ENCODE results near the gene TNFRSF4. TPM values are rescaled to one million over a fixed set of nuclear protein-coding genes. Genes with fewer than 3 reads are reported as not detected.
"Not testable (repeated sequence)": the region's sequence is repeated elsewhere in the genome, so short reads cannot be mapped to it uniquely, and the experiment has no call there.

TNFRSF4 gene
- polyA plus RNA-seq, 4 donors, result 1.2 to 3.5 (median 3.1) TPM; not detected in 1

- H3K4me1 ChIP-seq (ENCODE audit: control insufficient read depth in 3 of 3, insufficient read depth in 2 of 3, low read depth in 1 of 3, low read length in 2 of 3), result no peaks in the 10 kb centered on the region
- no peaks in the 10 kb centered on the region for H3K9me3 ChIP-seq (ENCODE audit: control insufficient read depth in 2 of 2, insufficient read depth in 1 of 2, low read depth in 1 of 2, low read length in 1 of 2)
- no peak for FAIRE-seq
- H3K4me3 ChIP-seq (ENCODE audit: low read depth in 1 of 3, low read length in 3 of 3), result no peak overlapping the region
- H3K27ac ChIP-seq (ENCODE audit: low read depth in 1 of 3, low read length in 2 of 3), result no peak overlapping the region
- DNase-seq, result no peak
- H3K36me3 ChIP-seq (ENCODE audit: control insufficient read depth in 3 of 3, insufficient read depth in 2 of 3, low read depth in 1 of 3, low read length in 3 of 3), result peaks cover 9 to 89% (median 22%) of the 10 kb centered on the region in 3 donors
- 94 to 96% (median 95%) methylated on average over 26 to 31 of the region's 31 CpGs for WGBS, 3 donors
- H3K27me3 ChIP-seq (ENCODE audit: control insufficient read depth in 3 of 3, insufficient read depth in 3 of 3, low read length in 3 of 3), result no peaks in the 10 kb centered on the region
Measured at GRCh38 chr1:1256956-1257871, 43.3 kb upstream of the TNFRSF4 start.

DNA sequence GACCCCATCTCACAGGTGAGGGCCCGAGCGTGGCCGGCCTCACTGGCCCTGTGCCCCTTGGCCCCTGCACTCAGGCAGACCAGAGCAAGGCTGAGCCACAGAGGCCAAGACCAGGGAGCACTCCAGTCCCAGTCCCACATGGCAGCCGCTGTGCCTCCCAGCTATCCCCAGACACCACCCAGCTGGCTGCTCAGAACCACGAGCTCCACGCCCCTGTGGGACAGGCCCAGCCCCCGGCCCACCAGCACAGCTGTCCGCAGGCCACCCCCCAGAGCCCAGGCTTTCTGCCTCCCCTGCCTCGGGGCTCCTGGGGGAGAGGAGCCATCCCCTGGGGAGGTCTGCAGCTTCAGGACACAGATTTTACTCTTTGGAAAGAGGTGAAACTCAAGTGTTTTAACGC, 41.7 kb upstream of the TNFRSF4 start:
- no peak for FAIRE-seq
- Histone ChIP-seq H3K9me3 (ENCODE audit: control insufficient read depth in 2 of 2, insufficient read depth in 1 of 2, low read depth in 1 of 2, low read length in 1 of 2) (no peaks in the 10 kb centered on the region), H3K36me3 (ENCODE audit: control insufficient read depth in 3 of 3, insufficient read depth in 2 of 3, low read depth in 1 of 3, low read length in 3 of 3) (peaks cover 3 to 82% (median 19%) of the 10 kb centered on the region in 3 donors), H3K27me3 (ENCODE audit: control insufficient read depth in 3 of 3, insufficient read depth in 3 of 3, low read length in 3 of 3) (no peaks in the 10 kb centered on the region), H3K4me3 (ENCODE audit: low read depth in 1 of 3, low read length in 3 of 3) (no peak overlapping the region), H3K27ac (ENCODE audit: low read depth in 1 of 3, low read length in 2 of 3) (no peak overlapping the region), H3K4me1 (ENCODE audit: control insufficient read depth in 3 of 3, insufficient read depth in 2 of 3, low read depth in 1 of 3, low read length in 2 of 3) (no peaks in the 10 kb centered on the region)
- 89 to 94% (median 94%) methylated on average over 10 of the region's 10 CpGs for WGBS, 3 donors
- no peak for DNase-seq

DNA sequence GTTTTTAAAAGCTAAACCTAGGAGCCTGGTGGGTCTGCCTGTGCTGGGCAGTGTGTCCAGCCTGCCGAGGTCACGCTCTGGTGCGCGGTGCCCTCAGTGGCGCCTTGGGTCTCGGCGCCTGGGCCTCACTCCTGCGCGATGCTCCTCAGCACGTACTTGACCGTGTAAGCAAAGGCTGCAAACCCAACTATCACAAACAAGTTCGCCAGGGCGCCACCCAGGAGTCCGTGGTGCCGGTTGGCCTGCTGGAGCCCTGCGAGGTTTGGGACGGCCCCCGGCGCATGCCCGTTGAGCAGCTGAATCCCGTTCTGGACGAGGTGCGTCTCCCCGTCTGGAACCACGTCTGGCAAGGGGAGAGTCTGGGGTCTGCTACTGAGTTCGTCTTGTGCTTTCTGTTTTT, 41.1 kb upstream of the TNFRSF4 start:
- Histone ChIP-seq H3K27ac (ENCODE audit: low read depth in 1 of 3, low read length in 2 of 3) (no peak overlapping the region), H3K4me3 (ENCODE audit: low read depth in 1 of 3, low read length in 3 of 3) (no peak overlapping the region), H3K4me1 (ENCODE audit: control insufficient read depth in 3 of 3, insufficient read depth in 2 of 3, low read depth in 1 of 3, low read length in 2 of 3) (no peaks in the 10 kb centered on the region), H3K27me3 (ENCODE audit: control insufficient read depth in 3 of 3, insufficient read depth in 3 of 3, low read length in 3 of 3) (no peaks in the 10 kb centered on the region), H3K36me3 (ENCODE audit: control insufficient read depth in 3 of 3, insufficient read depth in 2 of 3, low read depth in 1 of 3, low read length in 3 of 3) (peaks cover 3 to 78% (median 19%) of the 10 kb centered on the region in 3 donors), H3K9me3 (ENCODE audit: control insufficient read depth in 2 of 2, insufficient read depth in 1 of 2, low read depth in 1 of 2, low read length in 1 of 2) (no peaks in the 10 kb centered on the region)
- FAIRE-seq, result no peak
- 94 to 95% (median 94%) methylated on average over 26 of the region's 26 CpGs for WGBS, 3 donors
- no peak for DNase-seq

GRCh38 chr1:1254667-1254998, 40.7 kb upstream of the TNFRSF4 start:
- DNase-seq (no peak), FAIRE-seq (no peak)
- Histone ChIP-seq H3K4me3 (ENCODE audit: low read depth in 1 of 3, low read length in 3 of 3) (no peak overlapping the region), H3K4me1 (ENCODE audit: control insufficient read depth in 3 of 3, insufficient read depth in 2 of 3, low read depth in 1 of 3, low read length in 2 of 3) (no peaks in the 10 kb centered on the region), H3K27me3 (ENCODE audit: control insufficient read depth in 3 of 3, insufficient read depth in 3 of 3, low read length in 3 of 3) (no peaks in the 10 kb centered on the region), H3K27ac (ENCODE audit: low read depth in 1 of 3, low read length in 2 of 3) (no peak overlapping the region), H3K9me3 (ENCODE audit: control insufficient read depth in 2 of 2, insufficient read depth in 1 of 2, low read depth in 1 of 2, low read length in 1 of 2) (no peaks in the 10 kb centered on the region), H3K36me3 (ENCODE audit: control insufficient read depth in 3 of 3, insufficient read depth in 2 of 3, low read depth in 1 of 3, low read length in 3 of 3) (peaks cover 3 to 74% (median 19%) of the 10 kb centered on the region in 3 donors)
- WGBS, 3 donors, result 86 to 89% (median 86%) methylated on average over 21 of the region's 21 CpGs

DNA sequence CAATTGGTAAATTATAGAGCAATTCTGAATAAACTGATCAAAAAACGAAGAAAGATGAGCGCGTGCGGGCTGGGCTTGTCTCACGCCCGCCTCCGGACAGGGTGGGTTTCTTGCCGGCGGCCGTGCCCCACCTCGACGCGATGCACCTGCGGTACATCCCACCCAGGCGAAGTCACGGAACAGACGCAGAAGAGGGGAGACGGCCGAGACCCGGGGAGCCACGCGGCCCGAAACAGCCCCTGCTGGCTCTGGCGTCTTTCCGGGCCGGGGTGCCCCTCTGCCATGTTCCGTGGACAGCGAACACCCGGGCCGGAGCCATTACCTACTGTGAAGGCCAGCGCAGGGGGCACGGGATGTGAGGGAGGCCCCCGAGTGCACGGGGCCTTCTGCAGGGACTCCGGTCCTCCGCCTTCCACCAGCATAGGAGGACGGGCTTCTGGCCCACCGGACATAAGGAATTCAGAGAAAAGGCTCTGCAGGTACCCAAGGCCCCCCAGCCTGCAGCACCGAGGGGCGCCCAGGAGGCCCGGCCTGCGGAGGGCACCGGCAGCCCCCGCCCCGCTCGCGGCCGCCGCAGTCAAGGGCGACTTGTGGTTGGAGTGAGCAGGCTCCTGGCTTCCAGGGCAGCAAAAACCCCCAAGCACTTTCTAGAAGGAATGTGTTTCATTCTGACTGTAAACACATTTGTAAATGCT, 40.2 kb upstream of the TNFRSF4 start:
- H3K4me1 ChIP-seq (ENCODE audit: control insufficient read depth in 3 of 3, insufficient read depth in 2 of 3, low read depth in 1 of 3, low read length in 2 of 3), result no peaks in the 10 kb centered on the region
- DNase-seq, result no peak
- 94 to 96% (median 94%) methylated on average over 43 to 50 of the region's 50 CpGs for WGBS, 3 donors
- peaks cover 3 to 69% (median 19%) of the 10 kb centered on the region in 3 donors for H3K36me3 ChIP-seq (ENCODE audit: control insufficient read depth in 3 of 3, insufficient read depth in 2 of 3, low read depth in 1 of 3, low read length in 3 of 3)
- no peaks in the 10 kb centered on the region for H3K27me3 ChIP-seq (ENCODE audit: control insufficient read depth in 3 of 3, insufficient read depth in 3 of 3, low read length in 3 of 3)
- no peak overlapping the region for H3K4me3 ChIP-seq (ENCODE audit: low read depth in 1 of 3, low read length in 3 of 3)
- no peak for FAIRE-seq
- H3K9me3 ChIP-seq (ENCODE audit: control insufficient read depth in 2 of 2, insufficient read depth in 1 of 2, low read depth in 1 of 2, low read length in 1 of 2), result no peaks in the 10 kb centered on the region
- H3K27ac ChIP-seq (ENCODE audit: low read depth in 1 of 3, low read length in 2 of 3), result no peak overlapping the region

- no peak overlapping the region for H3K4me3 ChIP-seq (ENCODE audit: low read depth in 1 of 3, low read length in 3 of 3)
- no peaks in the 10 kb centered on the region for H3K9me3 ChIP-seq (ENCODE audit: control insufficient read depth in 2 of 2, insufficient read depth in 1 of 2, low read depth in 1 of 2, low read length in 1 of 2)
- no peak overlapping the region for H3K27ac ChIP-seq (ENCODE audit: low read depth in 1 of 3, low read length in 2 of 3)
- 88 to 90% (median 88%) methylated on average over 12 of the region's 12 CpGs for WGBS, 3 donors
- no peaks in the 10 kb centered on the region for H3K4me1 ChIP-seq (ENCODE audit: control insufficient read depth in 3 of 3, insufficient read depth in 2 of 3, low read depth in 1 of 3, low read length in 2 of 3)
- DNase-seq (no peak), FAIRE-seq (no peak)
- H3K36me3 ChIP-seq (ENCODE audit: control insufficient read depth in 3 of 3, insufficient read depth in 2 of 3, low read depth in 1 of 3, low read length in 3 of 3), result peaks cover 3 to 61% (median 19%) of the 10 kb centered on the region in 3 donors
- no peaks in the 10 kb centered on the region for H3K27me3 ChIP-seq (ENCODE audit: control insufficient read depth in 3 of 3, insufficient read depth in 3 of 3, low read length in 3 of 3)
Measured at GRCh38 chr1:1253314-1253713, 39.4 kb upstream of the TNFRSF4 start.

DNA sequence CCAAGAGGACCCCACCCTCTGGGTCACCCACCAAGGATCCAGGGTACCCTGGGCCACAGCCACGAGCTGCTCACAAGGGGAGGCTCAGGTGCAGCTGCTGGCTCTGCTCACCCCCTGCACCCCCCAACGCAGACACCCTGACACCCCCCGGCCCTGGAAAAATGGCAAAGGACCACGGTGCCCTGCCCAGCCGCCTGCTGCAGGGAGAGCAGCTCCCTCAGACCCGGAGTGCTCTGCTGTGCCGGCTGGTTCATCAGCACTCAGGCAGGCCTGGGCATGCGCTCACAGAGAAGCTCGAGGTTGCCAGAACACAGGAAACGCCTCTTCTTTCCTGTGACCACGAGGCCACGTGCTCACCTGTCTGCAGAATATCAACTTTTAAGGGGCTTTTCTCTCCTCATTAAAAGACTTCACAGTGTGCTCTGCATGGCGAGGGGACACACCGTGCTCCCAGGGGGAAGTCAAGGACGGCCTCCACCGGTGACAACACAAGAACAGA, 36.9 kb upstream of the TNFRSF4 start:
- no peak overlapping the region for H3K4me3 ChIP-seq (ENCODE audit: low read depth in 1 of 3, low read length in 3 of 3)
- H3K27me3 ChIP-seq (ENCODE audit: control insufficient read depth in 3 of 3, insufficient read depth in 3 of 3, low read length in 3 of 3), result peaks cover 8 to 18% (median 18%) of the 10 kb centered on the region in 3 donors
- FAIRE-seq (no peak), DNase-seq (no peak)
- H3K36me3 ChIP-seq (ENCODE audit: control insufficient read depth in 3 of 3, insufficient read depth in 2 of 3, low read depth in 1 of 3, low read length in 3 of 3), result peaks cover 3 to 43% (median 11%) of the 10 kb centered on the region in 3 donors
- 61 to 80% (median 68%) methylated on average over 16 of the region's 16 CpGs for WGBS, 3 donors
- peaks cover 0 to 4% (median 0%) of the 10 kb centered on the region in 3 donors for H3K4me1 ChIP-seq (ENCODE audit: control insufficient read depth in 3 of 3, insufficient read depth in 2 of 3, low read depth in 1 of 3, low read length in 2 of 3)
- H3K27ac ChIP-seq (ENCODE audit: low read depth in 1 of 3, low read length in 2 of 3), result no peak overlapping the region
- no peaks in the 10 kb centered on the region for H3K9me3 ChIP-seq (ENCODE audit: control insufficient read depth in 2 of 2, insufficient read depth in 1 of 2, low read depth in 1 of 2, low read length in 1 of 2)

- 77 to 89% (median 87%) methylated on average over 15 to 21 of the region's 21 CpGs for WGBS, 3 donors
- not testable (repeated sequence) for DNase-seq; FAIRE-seq; H3K9me3 ChIP-seq (ENCODE audit: control insufficient read depth in 2 of 2, insufficient read depth in 1 of 2, low read depth in 1 of 2, low read length in 1 of 2); H3K27ac ChIP-seq (ENCODE audit: low read depth in 1 of 3, low read length in 2 of 3); H3K4me3 ChIP-seq (ENCODE audit: low read depth in 1 of 3, low read length in 3 of 3)
- H3K36me3 ChIP-seq (ENCODE audit: control insufficient read depth in 3 of 3, insufficient read depth in 2 of 3, low read depth in 1 of 3, low read length in 3 of 3), result peaks cover 0 to 18% (median under 1%) of the 10 kb centered on the region in 3 donors
- H3K27me3 ChIP-seq (ENCODE audit: control insufficient read depth in 3 of 3, insufficient read depth in 3 of 3, low read length in 3 of 3), result peaks cover 11 to 29% (median 22%) of the 10 kb centered on the region in 3 donors
- H3K4me1 ChIP-seq (ENCODE audit: control insufficient read depth in 3 of 3, insufficient read depth in 2 of 3, low read depth in 1 of 3, low read length in 2 of 3), result peaks cover 0 to 12% (median 2%) of the 10 kb centered on the region in 3 donors
Measured at GRCh38 chr1:1248009-1248913, 34.3 kb upstream of the TNFRSF4 start.
